H1 (cell line): Measurements from ENCODE around the gene FLNC.

ENCODE experiments used
- CTCF ChIP-seq, 3 experiments: IDR thresholded peaks; 1 replicate in 2 of 3; 2 replicates in 1 of 3; pipeline versions ENCODE4 v1.5.1 to v1.6.1; 2011; ENCODE audit warnings: low read length in 3 of 3, mild to moderate bottlenecking in 3 of 3, inconsistent platforms in 2 of 3, low read depth in 1 of 3, moderate library complexity in 1 of 3; ENCODE audit not compliant: insufficient read depth in 1 of 3; ENCODE audit errors: control extremely low read depth in 1 of 3
- POLR2A ChIP-seq, 2 experiments: IDR thresholded peaks; 1 replicate in 1 of 2; 2 replicates in 1 of 2; pipeline ENCODE4 v1.6.1; 2011; ENCODE audit warnings: low read depth in 2 of 2, low read length in 2 of 2, mild to moderate bottlenecking in 2 of 2; ENCODE audit errors: control extremely low read depth in 1 of 2

- no peak for TF ChIP-seq CTCF (IDR thresholded peaks at IDR 0.05; ENCODE audit: control extremely low read depth in 1 of 3, insufficient read depth in 1 of 3, low read depth in 1 of 3, low read length in 3 of 3)
- no peak for TF ChIP-seq POLR2A (IDR thresholded peaks at IDR 0.05; ENCODE audit: control extremely low read depth in 1 of 2, low read depth in 2 of 2, low read length in 2 of 2)
These were observed 2.0 kb downstream of the FLNC start for GRCh38 chr7:128831994-128832879.
